ENCODE data around the gene EPB41L4B.
"Not testable (repeated sequence)": the region's sequence is repeated elsewhere in the genome, so short reads cannot be mapped to it uniquely, and the experiment has no call there.

The EPB41L4B gene

DNA sequence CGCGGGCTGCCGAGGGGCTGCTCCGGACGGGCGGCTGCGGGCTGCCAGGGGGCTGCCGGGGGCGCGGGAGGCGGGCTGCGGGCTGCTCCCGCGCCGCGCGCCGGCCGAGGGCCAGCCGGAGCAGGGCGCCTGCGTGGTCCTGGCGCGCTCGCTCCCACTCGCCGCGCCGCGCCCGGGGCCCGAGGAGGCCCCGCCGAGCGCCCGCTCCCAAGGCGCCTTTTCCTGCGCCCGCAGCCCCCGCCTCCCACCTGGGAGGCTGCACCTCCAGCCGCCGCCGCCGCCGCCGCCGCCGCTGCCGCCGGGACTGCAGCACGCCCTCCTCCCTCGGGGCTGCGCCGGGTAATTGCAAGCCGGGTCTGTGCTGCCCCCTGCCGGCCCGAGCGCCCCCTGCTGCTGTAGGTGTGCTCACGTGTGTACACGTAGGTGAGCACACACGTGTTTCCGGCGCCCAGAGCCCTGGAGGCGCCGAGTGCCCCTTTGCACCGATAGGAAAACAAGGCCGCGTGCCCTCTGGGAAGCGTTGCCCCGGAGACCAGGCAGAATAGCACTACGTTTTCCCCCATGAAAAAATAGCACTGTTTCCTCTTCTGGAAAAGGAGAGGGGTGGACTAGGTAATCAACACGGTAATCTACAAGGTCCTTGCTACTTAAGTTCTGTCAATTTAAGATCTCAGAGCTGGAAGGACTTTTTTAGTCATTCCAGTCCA lies at the start of gene EPB41L4B:
Gene EPB41L4B, minus strand, starts transcription at position 318 of the 707 bp plus-strand sequence. CDS start 613 bp downstream, outside the sequence.
- DNase-seq (ENCODE audit: low spot score) = peak; percentile 94

DNA sequence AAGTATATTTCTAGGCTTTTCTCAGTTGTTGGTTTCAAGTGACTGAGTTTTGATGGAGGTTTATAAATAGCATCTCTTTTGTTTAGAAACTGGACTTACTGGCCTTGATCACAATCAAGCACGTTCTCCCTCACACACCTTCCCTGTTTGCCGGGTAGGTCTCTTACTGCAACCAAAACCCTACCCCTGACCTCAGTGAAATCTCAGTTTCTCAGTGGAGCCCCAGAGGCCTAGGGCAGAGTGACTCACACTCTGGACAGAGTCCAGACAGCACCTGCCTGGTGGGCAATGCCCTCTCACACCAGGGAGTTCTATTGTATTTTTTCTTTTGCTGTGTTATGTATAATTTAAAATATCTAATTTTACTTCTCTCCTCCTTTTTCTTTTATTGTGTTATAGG lies 48.4 kb upstream of the EPB41L4B start:
- DNase-seq (ENCODE audit: low spot score) = no peak

DNA sequence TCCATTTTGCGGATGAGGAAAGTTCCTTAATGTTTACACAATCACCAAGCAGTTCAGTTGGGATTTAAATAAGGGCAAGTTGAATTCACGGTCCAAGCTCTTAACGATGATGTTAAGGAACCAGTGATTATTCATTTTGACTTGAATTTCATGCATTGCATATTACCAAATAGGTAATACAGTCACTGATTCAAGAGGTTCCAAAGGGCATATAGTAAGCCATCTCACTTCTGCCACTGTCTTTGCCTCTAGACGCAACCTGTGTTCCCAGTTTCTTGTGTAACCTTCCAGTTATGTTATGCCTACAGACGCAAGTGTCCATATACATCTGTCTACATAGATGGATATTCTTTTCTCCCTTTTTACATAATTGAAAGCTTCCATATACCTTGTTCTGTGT lies 39.9 kb upstream of the EPB41L4B start:
- DNase-seq (ENCODE audit: low spot score) = no peak

DNA sequence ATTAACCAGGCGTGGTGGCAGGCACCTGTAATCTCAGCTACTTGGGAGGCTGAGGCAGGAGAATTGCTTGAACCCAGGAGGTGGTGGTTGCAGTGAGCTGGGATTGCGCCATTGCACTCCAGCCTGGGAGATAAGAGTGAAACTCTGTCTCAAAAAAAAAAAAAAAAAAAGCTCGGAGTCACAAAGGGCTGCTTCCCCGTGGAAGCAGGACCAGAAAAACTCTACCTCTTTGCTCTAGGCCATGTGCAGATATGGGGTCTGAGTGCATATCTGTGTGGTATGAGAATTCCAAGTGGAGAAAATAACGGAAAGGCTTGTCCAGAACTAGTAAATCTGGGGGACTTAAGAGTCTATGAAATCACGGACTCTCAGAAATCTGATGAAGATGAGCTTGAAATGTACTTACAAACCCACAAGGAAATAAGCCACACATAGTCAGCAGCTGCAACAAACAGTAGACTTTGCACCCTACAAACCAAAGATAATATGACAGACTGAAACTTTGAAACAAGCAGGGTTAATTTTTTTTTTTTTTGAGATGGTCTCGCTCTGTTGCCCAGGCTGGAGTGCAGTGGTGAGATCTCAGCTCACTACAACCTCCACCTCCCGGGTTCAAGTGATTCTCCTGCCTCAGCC lies 38.2 kb upstream of the EPB41L4B start:
- not testable (repeated sequence) for DNase-seq (ENCODE audit: low spot score)

- no peak for DNase-seq (ENCODE audit: low spot score)
Observed at GRCh38 chr9:109355564-109356297, 34.9 kb upstream of the EPB41L4B start.

DNA sequence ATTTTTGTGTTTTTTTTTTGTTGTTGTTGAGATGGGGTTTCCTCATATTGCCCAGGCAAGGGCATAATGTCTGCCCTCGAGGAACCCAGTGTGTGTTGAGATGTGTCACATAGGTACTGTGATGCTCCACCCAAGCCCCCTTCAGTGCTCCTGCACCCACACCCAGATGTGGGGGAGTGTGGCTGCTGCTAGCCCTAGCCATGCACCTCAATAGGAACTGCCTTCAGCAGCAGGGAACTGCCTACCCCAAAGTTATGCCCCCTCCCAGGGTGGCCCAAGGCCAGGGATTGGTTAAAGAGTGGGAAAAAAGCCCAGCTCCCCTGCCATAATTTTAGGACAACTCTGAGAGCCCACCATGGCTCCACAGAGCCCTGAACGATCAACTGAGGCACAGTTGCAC lies 33.3 kb upstream of the EPB41L4B start:
- DNase-seq (ENCODE audit: low spot score) = no peak

DNA sequence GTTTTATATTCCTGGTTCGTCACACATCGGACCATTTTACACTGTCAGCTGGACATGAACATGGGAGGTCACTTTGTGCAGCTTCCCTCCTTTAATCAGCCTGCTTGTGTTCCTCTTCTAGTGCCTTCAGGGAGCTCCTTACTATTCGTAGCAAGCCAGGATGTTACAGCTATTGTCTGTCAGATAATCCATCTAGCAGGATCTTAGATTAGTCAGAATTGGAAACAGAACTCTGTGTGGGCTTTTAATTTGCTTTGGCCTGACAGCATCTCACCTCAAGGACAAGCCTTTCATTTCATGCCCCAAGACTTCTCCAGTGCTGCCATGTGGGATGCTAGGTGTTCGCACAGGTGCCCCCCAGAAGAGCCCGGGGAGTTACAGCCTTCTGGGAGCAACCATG lies 30.2 kb upstream of the EPB41L4B start:
- DNase-seq (ENCODE audit: low spot score) = no peak

DNA sequence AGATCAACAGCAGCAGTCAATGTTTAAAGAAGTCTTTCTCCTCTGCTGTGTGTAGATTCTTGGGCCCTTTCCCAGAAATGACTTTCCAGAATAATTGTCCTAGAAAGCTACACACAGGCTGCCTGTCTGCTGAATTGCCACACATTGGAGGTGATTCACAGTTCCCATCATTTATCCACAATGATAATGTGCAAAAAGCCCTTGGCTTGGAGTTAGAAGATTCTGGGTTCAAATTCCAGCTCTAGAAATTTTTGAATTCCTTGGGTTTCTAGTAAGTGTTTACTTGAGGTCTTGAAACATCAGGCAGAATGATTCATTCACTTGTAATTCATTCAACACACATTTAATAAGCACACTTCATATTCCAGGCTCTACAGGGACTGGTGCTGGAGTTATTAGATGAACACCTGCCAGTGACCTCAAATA lies 28.6 kb upstream of the EPB41L4B start:
- no peak for DNase-seq (ENCODE audit: low spot score)

- DNase-seq (ENCODE audit: low spot score) = no peak
Observed at GRCh38 chr9:109346904-109347303, 26.0 kb upstream of the EPB41L4B start.

DNA sequence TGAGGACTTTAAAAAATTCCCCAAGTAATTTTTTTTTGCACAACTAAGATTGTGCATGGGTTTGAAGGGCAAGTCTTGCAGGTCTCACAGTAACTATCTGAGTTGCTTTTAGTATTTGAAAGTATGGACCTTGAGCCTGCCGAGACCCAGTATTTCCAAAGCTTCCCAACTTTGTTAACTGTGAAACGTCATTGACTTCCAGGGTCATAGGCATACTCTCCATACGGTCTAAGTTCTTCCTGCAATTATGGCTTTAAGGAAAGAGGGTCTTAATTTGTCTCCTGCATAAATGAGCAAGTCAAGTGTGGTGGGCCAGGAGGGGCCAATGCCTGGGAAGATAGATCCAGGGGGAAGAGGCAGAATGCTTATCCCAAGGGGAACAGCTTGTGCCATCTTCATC lies 24.0 kb upstream of the EPB41L4B start:
- no peak for DNase-seq (ENCODE audit: low spot score)

DNA sequence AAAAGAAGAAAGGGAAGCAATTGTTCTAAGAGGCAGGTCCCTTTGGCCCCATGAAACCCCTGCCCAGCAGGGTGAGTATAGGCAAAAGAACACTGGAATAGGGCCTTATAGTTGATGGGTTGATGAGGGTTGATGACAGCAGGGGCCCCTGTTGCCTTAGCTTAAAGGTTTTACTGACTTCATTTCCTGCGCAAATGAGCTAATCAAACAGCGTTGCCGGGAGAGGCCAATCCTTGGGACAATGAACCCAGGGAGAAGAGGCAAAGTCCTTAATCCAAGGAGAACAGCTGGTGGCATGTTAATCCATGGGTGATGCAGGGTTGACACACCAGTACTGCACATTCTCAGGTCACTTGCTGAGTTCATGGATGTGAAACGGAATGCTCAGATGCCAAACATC lies 22.0 kb upstream of the EPB41L4B start:
- no peak for DNase-seq (ENCODE audit: low spot score)

- DNase-seq (ENCODE audit: low spot score) = no peak
Observed at GRCh38 chr9:109341561-109341960, 20.7 kb upstream of the EPB41L4B start.

DNA sequence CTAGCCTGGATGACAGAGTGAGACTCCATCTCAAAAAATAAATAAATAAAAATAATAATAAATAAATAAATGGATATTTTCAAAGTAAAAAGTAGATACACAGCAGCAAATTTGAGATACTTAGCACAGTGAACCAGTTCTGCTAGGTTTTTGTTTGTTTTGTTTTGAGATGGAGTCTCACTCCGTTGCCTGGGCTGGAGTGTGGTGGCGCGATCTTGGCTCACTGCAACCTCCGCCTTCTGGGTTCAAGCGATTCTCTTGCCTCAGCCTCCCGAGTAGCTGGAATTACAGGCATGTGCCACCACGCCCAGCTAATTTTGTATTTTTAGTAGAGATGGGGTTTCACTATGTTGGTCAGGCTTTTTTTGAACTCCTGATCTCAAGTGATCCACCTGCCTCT lies 20.1 kb upstream of the EPB41L4B start:
- not testable (repeated sequence) for DNase-seq (ENCODE audit: low spot score)

DNA sequence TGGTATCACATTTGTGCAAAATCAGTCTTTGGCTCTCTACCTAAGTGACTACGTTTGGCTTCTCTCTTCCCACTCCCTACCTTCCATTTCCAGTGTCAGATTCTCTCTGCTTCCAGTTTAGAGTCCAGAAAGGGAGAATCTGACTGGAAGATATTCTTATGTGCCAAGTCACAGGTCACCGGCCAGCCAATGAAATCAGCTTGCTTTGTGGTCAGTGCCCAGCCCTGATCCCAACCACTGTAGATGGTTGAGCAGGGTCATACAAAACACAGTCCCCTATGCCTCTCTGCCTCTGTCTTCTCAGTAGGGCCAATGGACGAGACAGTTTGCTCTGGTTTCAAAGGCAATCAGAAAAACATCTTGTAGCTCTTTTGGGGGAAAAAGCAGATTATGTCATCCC lies 15.6 kb upstream of the EPB41L4B start:
- DNase-seq (ENCODE audit: low spot score) = no peak

GRCh38 chr9:109335929-109336328 lies 15.1 kb upstream of the EPB41L4B start:
- no peak for DNase-seq (ENCODE audit: low spot score)

- no peak for DNase-seq (ENCODE audit: low spot score)
Observed at GRCh38 chr9:109335121-109335520, 14.3 kb upstream of the EPB41L4B start.

- no peak for DNase-seq (ENCODE audit: low spot score)
Observed at GRCh38 chr9:109331353-109331752, 10.5 kb upstream of the EPB41L4B start.

DNA sequence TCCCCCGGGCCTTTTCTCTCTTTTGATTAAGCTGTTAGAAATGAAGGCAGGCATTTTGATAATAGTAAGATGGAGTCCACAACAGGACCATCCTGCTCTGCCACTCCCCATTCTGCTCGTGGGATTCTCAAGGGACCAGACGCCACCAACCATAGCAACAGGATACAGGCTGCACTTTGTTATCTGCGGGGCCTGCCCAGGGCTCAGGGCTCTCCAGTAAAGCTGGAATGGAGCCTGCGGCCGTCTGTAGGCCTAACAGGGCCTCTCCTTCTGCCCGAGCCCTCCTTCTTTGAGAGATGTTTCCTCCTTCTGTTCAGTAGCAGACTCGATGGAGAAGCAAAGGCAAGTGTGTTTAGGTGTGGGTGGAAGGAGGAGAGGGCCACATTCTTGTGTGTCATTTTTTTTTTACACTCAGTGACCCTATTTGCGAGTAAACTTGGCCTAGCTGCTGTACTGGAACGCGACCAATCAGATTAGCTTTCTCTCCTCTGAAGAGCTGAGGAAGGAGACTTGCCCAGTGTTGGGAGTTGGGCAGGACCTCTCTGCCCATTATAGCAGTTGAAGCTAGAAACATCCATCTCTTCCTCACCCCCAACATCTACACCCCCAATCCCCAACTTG lies 8.9 kb upstream of the EPB41L4B start:
- DNase-seq (ENCODE audit: low spot score) = no peak

DNA sequence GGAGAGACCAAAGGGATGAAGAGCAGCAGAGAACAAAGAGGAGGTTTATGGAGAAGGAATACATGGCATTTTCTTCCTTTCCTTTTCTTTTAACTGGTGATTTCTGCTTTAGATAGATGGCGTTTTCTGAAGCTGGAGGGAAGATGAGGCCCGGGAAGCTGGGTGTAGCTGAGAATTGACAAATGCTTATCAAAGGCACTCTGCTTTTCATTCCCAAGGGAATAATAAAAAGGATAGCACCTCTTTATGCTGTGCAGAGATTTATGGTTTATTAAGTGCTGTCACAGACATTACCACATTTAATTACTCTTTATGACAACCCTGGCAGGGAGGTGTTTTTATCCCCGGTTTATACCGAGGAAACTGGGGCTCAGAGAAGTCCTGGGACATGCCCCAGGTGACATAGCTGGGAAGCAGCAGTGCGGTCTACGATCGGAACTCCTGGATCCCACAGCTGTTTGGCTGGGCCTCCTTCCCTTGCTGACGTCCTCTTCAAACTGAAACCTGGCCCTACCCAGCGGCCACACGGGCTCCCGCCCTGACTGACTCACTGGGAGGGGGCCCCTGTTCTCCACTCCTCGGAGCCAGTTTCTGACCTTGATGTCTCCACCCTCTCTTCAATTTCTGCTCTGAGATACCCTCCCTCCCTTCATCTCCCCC lies 8.2 kb upstream of the EPB41L4B start:
- DNase-seq (ENCODE audit: low spot score) = no peak

DNA sequence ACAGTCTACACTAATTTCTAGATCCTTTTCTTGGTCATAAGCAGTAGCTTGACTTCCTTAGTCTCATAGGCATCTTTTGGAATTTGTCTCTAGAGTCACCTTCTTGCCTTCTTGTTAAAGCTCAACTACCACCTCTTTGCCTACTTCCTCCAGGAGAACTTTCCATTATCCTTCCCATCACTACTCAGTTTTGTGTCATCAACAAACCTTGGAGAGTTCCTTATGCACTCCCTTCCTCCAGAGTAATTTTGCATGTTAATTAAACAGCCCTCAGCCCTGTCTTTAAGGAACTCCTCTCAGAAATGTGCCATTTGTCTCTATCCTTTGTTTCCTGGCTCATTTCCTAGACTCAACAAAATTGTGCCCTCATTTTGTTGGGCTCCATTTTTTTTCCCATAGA lies 4.2 kb upstream of the EPB41L4B start:
- DNase-seq (ENCODE audit: low spot score) = no peak

- DNase-seq (ENCODE audit: low spot score) = no peak
Observed at GRCh38 chr9:109323771-109324170, 2.9 kb upstream of the EPB41L4B start.

DNA sequence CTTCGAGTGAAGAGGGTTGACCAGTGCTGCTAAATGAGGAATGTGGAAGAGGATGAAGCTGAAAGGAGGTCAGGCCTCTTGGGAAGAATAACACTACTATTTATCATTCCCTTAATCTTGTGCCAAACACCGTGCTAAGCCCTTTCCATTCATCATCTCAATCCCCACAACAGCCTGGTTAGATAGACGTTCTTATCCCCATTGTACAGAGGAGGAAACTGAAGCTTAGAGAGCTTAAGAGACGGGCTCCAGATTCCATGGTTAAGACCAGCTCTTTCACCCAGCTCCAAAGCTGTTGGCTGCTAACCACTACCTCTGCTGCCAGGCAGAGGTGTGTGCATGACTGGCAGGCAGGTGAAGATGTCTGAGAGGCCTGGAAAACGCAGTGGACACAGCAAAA lies 868 bp upstream of the EPB41L4B start:
- DNase-seq (ENCODE audit: low spot score) = no peak
